ENCODE results near the gene COBL. TPM values are rescaled to one million over a fixed set of nuclear protein-coding genes. Genes with fewer than 3 reads are reported as not detected.

The COBL gene
- total RNA-seq, 1 donor from 2014 or later = 1.2 TPM

GRCh38 chr7:51123322-51124019 lies 193.1 kb downstream of the COBL start:
- no peak for TF ChIP-seq CTCF (IDR thresholded peaks at IDR 0.05; ENCODE audit: unreplicated experiment)
- Mint-ChIP-seq H3K4me1 (no peaks in the 10 kb centered on the region), H3K4me3 (no peak overlapping the region), H3K27ac (no peak overlapping the region), H3K27me3 (ENCODE audit: low read depth) (no peaks in the 10 kb centered on the region), H3K36me3 (no peaks in the 10 kb centered on the region), H3K9me3 (no peaks in the 10 kb centered on the region)
- DNase-seq (ENCODE audit: low spot score in 2 of 2, unreplicated experiment in 2 of 2) = no peak

- DNase-seq (ENCODE audit: low spot score in 2 of 2, unreplicated experiment in 2 of 2) = no peak
- no peak overlapping the region for H3K27ac Mint-ChIP-seq
- H3K27me3 Mint-ChIP-seq (ENCODE audit: low read depth) = no peaks in the 10 kb centered on the region
- H3K4me1 Mint-ChIP-seq = no peaks in the 10 kb centered on the region
- no peak for TF ChIP-seq CTCF (IDR thresholded peaks at IDR 0.05; ENCODE audit: unreplicated experiment)
- H3K4me3 Mint-ChIP-seq = peak overlapping the region; percentile 27
- peaks cover 4% of the 10 kb centered on the region for H3K9me3 Mint-ChIP-seq
- no peaks in the 10 kb centered on the region for H3K36me3 Mint-ChIP-seq
These were observed 194.6 kb downstream of the COBL start for GRCh38 chr7:51121931-51122425.

DNA sequence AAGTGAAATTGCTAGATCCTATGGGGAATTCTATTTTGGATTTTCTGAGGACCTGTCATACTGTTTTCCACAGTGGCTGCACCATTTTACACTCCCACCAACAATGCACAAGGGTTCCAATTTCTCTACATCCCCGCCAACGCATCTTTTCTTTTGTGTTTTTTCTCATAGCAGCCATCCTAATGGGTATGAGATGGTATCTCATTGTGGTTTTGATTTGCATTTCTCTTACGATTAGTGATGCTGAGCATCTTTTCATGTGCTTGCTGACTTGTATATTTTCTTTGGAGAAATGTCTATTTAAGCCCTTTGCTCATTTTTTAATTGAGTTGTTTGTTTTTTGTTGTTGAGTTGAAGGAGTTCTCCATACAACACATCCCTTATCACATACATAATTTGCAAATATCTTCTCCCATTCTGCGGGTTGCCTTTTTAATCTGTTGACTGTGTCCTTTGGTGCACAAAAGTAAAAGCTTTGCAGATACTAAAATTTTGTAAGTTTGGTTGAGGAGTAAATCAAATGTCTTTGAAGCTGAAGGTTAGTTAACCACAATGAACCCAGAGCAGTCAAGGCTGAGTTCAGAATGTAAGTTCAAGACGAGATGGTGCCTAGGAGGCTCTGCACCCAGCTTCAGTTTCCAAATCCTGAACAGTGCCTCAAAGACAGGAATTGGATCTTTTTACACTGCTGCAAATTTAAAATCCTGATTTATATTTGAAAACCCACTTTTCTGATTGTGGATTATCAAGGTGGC lies 195.4 kb downstream of the COBL start:
- no peaks in the 10 kb centered on the region for H3K4me1 Mint-ChIP-seq
- no peak overlapping the region for H3K4me3 Mint-ChIP-seq
- H3K36me3 Mint-ChIP-seq = no peaks in the 10 kb centered on the region
- H3K27ac Mint-ChIP-seq = no peak overlapping the region
- DNase-seq (ENCODE audit: low spot score in 2 of 2, unreplicated experiment in 2 of 2) = no peak
- TF ChIP-seq CTCF (IDR thresholded peaks at IDR 0.05; ENCODE audit: unreplicated experiment) = no peak
- H3K27me3 Mint-ChIP-seq (ENCODE audit: low read depth) = no peaks in the 10 kb centered on the region
- peaks cover 6% of the 10 kb centered on the region for H3K9me3 Mint-ChIP-seq

DNA sequence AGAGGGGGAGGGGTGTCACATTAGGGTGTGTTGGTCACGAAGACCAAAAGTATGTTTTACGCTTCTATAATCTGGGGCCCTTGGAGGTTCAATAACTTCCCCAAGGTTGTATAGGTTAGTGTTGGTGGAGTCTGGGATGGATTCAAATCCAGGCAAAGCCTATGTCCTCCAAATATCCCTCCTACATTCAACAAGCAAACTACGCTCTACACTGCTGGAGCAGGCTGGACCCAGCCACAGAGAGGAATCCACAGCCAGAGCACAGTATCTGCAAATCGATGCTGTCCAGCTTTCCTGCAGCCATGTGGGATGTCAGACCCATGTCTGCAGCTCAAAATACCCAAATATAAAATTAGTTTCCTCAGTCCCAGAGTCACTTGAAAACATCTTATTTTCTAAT lies 198.0 kb downstream of the COBL start:
- H3K9me3 Mint-ChIP-seq = peaks cover 15% of the 10 kb centered on the region
- no peaks in the 10 kb centered on the region for H3K36me3 Mint-ChIP-seq
- H3K4me3 Mint-ChIP-seq = no peak overlapping the region
- no peaks in the 10 kb centered on the region for H3K4me1 Mint-ChIP-seq
- no peak for DNase-seq (ENCODE audit: low spot score in 2 of 2, unreplicated experiment in 2 of 2)
- H3K27me3 Mint-ChIP-seq (ENCODE audit: low read depth) = no peaks in the 10 kb centered on the region
- TF ChIP-seq CTCF (IDR thresholded peaks at IDR 0.05; ENCODE audit: unreplicated experiment) = no peak
- no peak overlapping the region for H3K27ac Mint-ChIP-seq

- H3K9me3 Mint-ChIP-seq = peaks cover 17% of the 10 kb centered on the region
- TF ChIP-seq CTCF (IDR thresholded peaks at IDR 0.05; ENCODE audit: unreplicated experiment) = no peak
- no peak overlapping the region for H3K27ac Mint-ChIP-seq
These were observed 202.1 kb downstream of the COBL start for GRCh38 chr7:51114501-51114900.

More at GRCh38 chr7:51114501-51114900, 202.1 kb downstream of the COBL start:
- no peak overlapping the region for H3K4me3 Mint-ChIP-seq
- DNase-seq (ENCODE audit: low spot score in 2 of 2, unreplicated experiment in 2 of 2) = no peak
- H3K27me3 Mint-ChIP-seq (ENCODE audit: low read depth) = no peaks in the 10 kb centered on the region
- H3K4me1 Mint-ChIP-seq = no peaks in the 10 kb centered on the region
- no peaks in the 10 kb centered on the region for H3K36me3 Mint-ChIP-seq

All from mesothelial cell of epicardium (in vitro differentiated cells).